ENCODE results near the gene BUD13. TPM values are rescaled to one million over a fixed set of nuclear protein-coding genes. Genes with fewer than 3 reads are reported as not detected.

Gene BUD13
- total RNA-seq, 4 donors from 2014 or later, result 12.1 to 18.7 (median 16.2) TPM

DNA sequence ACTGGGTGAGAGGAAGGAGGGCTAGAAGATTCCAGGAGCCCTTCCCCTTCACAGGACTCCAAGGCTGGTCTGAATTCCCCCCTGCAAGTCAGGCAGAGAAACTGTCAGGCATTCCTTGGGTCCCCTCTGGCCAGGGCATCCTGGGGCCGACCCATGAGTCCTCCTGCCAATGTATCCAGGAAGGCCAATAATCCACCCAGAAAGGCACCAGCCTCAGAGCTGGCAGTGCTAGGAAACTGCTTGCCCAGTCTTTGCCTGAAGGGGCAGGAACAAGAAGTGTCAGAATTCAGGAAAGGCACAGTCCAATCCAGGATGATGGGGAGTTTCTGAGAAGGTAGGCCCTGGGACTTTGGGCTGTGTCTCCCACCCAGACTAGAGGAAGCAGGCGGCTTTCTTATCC is 41.0 kb downstream of the BUD13 start:
- intact Hi-C loops (cut with DNase I; ENCODE audit: low total_unique reads), result no loop called here
- H3K27me3 ChIP-seq, result no peaks in the 10 kb centered on the region
- H3K4me3 ChIP-seq, result no peak overlapping the region
- no peaks in the 10 kb centered on the region for H3K9me3 ChIP-seq
- no peak for TF ChIP-seq POLR2A (IDR thresholded peaks at IDR 0.05)
- TF ChIP-seq, protein P1, sequence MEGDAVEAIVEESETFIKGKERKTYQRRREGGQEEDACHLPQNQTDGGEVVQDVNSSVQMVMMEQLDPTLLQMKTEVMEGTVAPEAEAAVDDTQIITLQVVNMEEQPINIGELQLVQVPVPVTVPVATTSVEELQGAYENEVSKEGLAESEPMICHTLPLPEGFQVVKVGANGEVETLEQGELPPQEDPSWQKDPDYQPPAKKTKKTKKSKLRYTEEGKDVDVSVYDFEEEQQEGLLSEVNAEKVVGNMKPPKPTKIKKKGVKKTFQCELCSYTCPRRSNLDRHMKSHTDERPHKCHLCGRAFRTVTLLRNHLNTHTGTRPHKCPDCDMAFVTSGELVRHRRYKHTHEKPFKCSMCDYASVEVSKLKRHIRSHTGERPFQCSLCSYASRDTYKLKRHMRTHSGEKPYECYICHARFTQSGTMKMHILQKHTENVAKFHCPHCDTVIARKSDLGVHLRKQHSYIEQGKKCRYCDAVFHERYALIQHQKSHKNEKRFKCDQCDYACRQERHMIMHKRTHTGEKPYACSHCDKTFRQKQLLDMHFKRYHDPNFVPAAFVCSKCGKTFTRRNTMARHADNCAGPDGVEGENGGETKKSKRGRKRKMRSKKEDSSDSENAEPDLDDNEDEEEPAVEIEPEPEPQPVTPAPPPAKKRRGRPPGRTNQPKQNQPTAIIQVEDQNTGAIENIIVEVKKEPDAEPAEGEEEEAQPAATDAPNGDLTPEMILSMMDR (IDR thresholded peaks at IDR 0.05), result no peak
- DNase-seq, result no peak
- no peaks in the 10 kb centered on the region for H3K36me3 ChIP-seq
- H3K4me1 ChIP-seq, result no peaks in the 10 kb centered on the region
- H3K27ac ChIP-seq, result no peak overlapping the region

DNA sequence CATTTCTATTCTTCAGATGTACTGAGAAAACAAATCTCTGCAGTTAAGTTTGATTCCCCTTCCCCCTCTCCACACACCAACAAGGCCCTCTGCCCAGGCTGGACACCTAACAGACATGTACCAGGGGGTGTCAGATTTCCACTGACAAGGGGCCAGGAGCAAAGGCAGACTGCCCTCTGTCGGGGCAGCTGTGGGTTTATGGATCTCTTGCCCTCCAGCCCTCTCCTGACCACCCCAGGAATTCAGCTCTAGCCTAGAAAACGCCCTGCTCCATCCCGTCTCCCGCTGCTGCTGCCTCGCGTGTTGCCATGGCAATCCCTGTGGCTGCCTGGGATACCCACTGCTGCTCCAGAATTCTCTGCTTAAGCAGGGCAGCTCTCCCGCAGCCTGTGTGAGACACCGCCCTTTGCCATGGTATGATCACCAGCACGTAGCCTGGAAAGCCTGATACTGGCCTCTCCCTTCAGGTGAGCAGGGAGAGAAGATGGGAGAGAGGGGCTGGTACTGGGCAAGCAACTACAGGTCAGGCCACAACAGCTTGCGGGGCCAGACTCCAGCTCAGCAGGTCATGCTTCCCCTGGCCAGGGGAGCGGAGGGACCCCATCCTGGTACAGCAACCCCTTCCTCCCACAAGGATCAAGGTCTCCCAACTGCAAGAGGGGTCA is 41.6 kb downstream of the BUD13 start:
- no peaks in the 10 kb centered on the region for H3K36me3 ChIP-seq
- intact Hi-C loops (cut with DNase I; ENCODE audit: low total_unique reads), result no loop called here
- no peaks in the 10 kb centered on the region for H3K27me3 ChIP-seq
- no peak overlapping the region for H3K27ac ChIP-seq
- H3K9me3 ChIP-seq, result no peaks in the 10 kb centered on the region
- no peak overlapping the region for H3K4me3 ChIP-seq
- DNase-seq, result no peak
- no peaks in the 10 kb centered on the region for H3K4me1 ChIP-seq
- no peak for TF ChIP-seq POLR2A (IDR thresholded peaks at IDR 0.05)
- TF ChIP-seq, protein P1 (IDR thresholded peaks at IDR 0.05), result no peak

DNA sequence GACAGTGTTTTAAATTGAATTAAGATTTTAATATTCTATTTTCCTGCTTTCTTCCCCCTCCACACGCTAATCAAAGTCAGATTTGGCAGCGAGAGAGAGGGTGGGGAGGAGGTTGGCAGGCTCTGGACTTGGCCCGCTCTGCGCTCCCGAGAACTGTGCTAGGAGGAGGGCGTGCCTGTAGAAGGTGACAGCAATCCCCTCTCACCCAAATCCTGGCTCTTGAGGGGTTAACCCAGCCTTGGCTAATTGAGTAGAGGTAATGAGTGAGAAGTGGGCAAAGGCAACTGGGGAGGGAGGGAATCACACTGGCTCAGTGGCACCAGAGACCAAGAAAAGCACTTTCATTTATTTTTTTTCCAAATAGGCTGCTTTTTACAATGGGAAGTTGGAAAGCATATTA is 42.2 kb downstream of the BUD13 start:
- Histone ChIP-seq H3K27ac (no peak overlapping the region), H3K27me3 (no peaks in the 10 kb centered on the region), H3K36me3 (no peaks in the 10 kb centered on the region), H3K4me3 (no peak overlapping the region), H3K9me3 (no peaks in the 10 kb centered on the region), H3K4me1 (no peaks in the 10 kb centered on the region)
- no peak for DNase-seq
- TF ChIP-seq, protein P1 (IDR thresholded peaks at IDR 0.05), result no peak
- no peak for TF ChIP-seq POLR2A (IDR thresholded peaks at IDR 0.05)
- intact Hi-C loops (cut with DNase I; ENCODE audit: low total_unique reads), result no loop called here

DNA sequence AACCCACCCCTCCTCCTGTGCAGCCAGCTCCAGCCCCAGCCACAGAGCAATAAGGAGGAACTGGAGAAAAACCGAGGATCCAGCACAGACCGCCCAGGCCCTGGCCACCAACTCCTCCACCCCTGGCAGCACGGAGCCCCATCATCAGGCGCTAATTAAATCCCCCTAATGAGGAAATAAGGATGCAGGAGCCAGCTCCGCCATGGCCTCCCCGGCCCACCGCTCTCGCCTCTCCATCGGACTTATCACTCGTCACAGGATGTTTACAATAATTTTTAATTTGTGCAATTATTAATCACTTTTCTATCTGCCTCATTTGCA is 42.6 kb downstream of the BUD13 start:
- intact Hi-C loops (cut with DNase I; ENCODE audit: low total_unique reads), result no loop called here
- no peaks in the 10 kb centered on the region for H3K4me1 ChIP-seq
- DNase-seq, result no peak
- no peak overlapping the region for H3K4me3 ChIP-seq
- TF ChIP-seq, protein P1 (IDR thresholded peaks at IDR 0.05), result no peak
- TF ChIP-seq POLR2A (IDR thresholded peaks at IDR 0.05), result no peak
- no peaks in the 10 kb centered on the region for H3K27me3 ChIP-seq
- H3K9me3 ChIP-seq, result no peaks in the 10 kb centered on the region
- H3K27ac ChIP-seq, result no peak overlapping the region
- H3K36me3 ChIP-seq, result no peaks in the 10 kb centered on the region

DNA sequence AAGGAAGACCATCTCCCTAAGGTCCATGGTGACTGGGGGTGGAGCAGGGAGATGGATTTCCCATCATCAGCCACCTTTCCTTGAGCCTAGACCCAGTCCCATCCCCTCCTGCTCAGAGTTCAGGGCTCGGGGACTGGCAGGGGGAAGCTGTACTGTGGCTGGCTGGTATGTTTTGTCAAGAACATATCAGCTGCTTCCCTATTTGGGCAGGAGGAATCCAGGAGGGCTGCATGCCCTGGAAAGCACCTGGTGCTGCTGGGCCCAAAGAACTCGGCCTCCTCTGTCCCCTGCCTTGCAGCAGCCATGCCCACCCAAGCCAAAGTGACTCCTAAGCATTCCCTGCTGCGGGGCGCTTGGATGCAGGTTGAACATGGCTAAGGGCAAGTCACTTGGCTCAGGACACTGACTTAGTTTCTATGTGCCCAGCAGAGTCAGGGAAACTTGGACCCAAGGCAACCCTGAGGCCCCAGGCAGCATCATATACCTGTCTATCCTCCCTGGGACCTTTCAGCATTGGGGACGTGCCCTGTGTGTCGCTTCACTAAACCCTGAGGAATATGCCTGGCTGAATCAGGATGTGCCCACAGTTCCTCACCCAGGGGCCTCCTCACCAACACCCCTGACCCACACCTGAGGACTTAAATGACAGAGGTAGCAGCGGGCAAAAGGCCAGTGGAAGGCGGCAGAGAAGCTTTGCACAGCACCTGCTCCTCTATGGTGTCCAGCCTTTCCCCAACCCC is 43.1 kb downstream of the BUD13 start:
- intact Hi-C loops (cut with DNase I; ENCODE audit: low total_unique reads), result no loop called here
- Histone ChIP-seq H3K36me3 (no peaks in the 10 kb centered on the region), H3K4me1 (no peaks in the 10 kb centered on the region), H3K27ac (no peak overlapping the region), H3K9me3 (no peaks in the 10 kb centered on the region), H3K27me3 (no peaks in the 10 kb centered on the region), H3K4me3 (no peak overlapping the region)
- no peak for TF ChIP-seq POLR2A (IDR thresholded peaks at IDR 0.05)
- TF ChIP-seq, protein P1 (IDR thresholded peaks at IDR 0.05), result no peak
- no peak for DNase-seq

Measured in uterus (tissue), 4 donors.